Naive thymus-derived CD4-positive, alpha-beta T cell (primary cell): Measurements from ENCODE around the gene PTPN7. TPM values are rescaled to one million over a fixed set of nuclear protein-coding genes. Genes with fewer than 3 reads are reported as not detected.

Experiments used
- ATAC-seq: fragments of 150-1000 bp; cut with Tn5 transposase; 2 replicates; pipeline ENCODE4 v1.10.0; 2021; ENCODE audit warnings: mild to moderate bottlenecking, moderate library complexity
- CTCF ChIA-PET: fragments of 350-600 bp; sonication (Branson Sonifier 250); formaldehyde crosslinking; loops from one replicate; lab custom pipeline; 2021; ENCODE audit warnings: antibody characterized with exemption; lab: Charles Lee
- POLR2A ChIA-PET: fragments of 350-600 bp; sonication (Branson Sonifier 250); formaldehyde crosslinking; loops from one replicate; lab custom pipeline; 2021; ENCODE audit warnings: antibody characterized with exemption, inconsistent platforms; lab: Charles Lee
- DNase-seq, 9 donors: peaks; one replicate each; pipeline versions ENCODE4 v3.0.0 to v3.0.0-alpha.2; 2020 to 2022; ENCODE audit warnings: mixed read lengths in 1 of 9
- H3K27ac ChIP-seq: one replicate; pipeline ENCODE4 v1.7.0; 2013; ENCODE audit warnings: mild to moderate bottlenecking, low read depth, low read length, moderate library complexity
- H3K27me3 ChIP-seq, 2 donors: one replicate each; pipeline ENCODE4 v1.7.0; 2013; ENCODE audit warnings: low read length in 2 of 2, mild to moderate bottlenecking in 2 of 2, moderate library complexity in 2 of 2; ENCODE audit not compliant: control insufficient read depth in 2 of 2, insufficient read depth in 2 of 2
- H3K36me3 ChIP-seq, 3 experiments: 1 replicate in 2 of 3; 2 replicates in 1 of 3; pipeline ENCODE4 v1.7.0; 2013; ENCODE audit warnings: low read length in 3 of 3, mild to moderate bottlenecking in 3 of 3, moderate library complexity in 1 of 3; ENCODE audit not compliant: insufficient read depth in 3 of 3, control insufficient read depth in 2 of 3
- H3K4me1 ChIP-seq, 2 donors: one replicate each; pipeline ENCODE4 v1.7.0; 2013; ENCODE audit warnings: low read length in 2 of 2, mild to moderate bottlenecking in 2 of 2, moderate library complexity in 1 of 2; ENCODE audit not compliant: control insufficient read depth in 2 of 2, insufficient read depth in 2 of 2
- H3K4me3 ChIP-seq: 2 replicates; pipeline ENCODE4 v1.7.0; 2013; ENCODE audit warnings: mild to moderate bottlenecking, low read length
- H3K9me3 ChIP-seq, 3 experiments: 1 replicate in 2 of 3; 2 replicates in 1 of 3; pipeline ENCODE4 v1.7.0; 2013; ENCODE audit warnings: low read length in 3 of 3; ENCODE audit not compliant: control insufficient read depth in 2 of 3
- H3K27ac Mint-ChIP-seq, 9 donors: one replicate each; pipeline ENCODE4 v1.8.0; 2020 to 2022; ENCODE audit warnings: mixed read lengths in 9 of 9, mild to moderate bottlenecking in 8 of 9, moderate library complexity in 5 of 9, inconsistent platforms in 2 of 9
- H3K27me3 Mint-ChIP-seq, 5 donors: one replicate each; pipeline ENCODE4 v1.8.0; 2021 to 2022; ENCODE audit warnings: mixed read lengths in 5 of 5, mild to moderate bottlenecking in 1 of 5
- H3K36me3 Mint-ChIP-seq, 5 donors: one replicate each; pipeline ENCODE4 v1.8.0; 2020 to 2022; ENCODE audit warnings: mixed read lengths in 5 of 5, mild to moderate bottlenecking in 3 of 5, inconsistent platforms in 1 of 5
- H3K4me1 Mint-ChIP-seq, 7 donors: one replicate each; pipeline ENCODE4 v1.8.0; 2020 to 2022; ENCODE audit warnings: mixed read lengths in 7 of 7, mild to moderate bottlenecking in 3 of 7, inconsistent platforms in 1 of 7
- H3K4me3 Mint-ChIP-seq, 10 donors: one replicate each; pipeline ENCODE4 v1.8.0; 2020 to 2022; ENCODE audit warnings: mild to moderate bottlenecking in 10 of 10, mixed read lengths in 10 of 10, moderate library complexity in 6 of 10, inconsistent platforms in 2 of 10
- H3K9me3 Mint-ChIP-seq, 11 donors: one replicate each; pipeline ENCODE4 v1.8.0; 2020 to 2022; ENCODE audit warnings: mixed read lengths in 11 of 11, mild to moderate bottlenecking in 4 of 11, inconsistent platforms in 1 of 11, moderate library complexity in 1 of 11
- intact Hi-C, 2 donors: fragments of 100-400 bp; cut with micrococcal nuclease; formaldehyde crosslinking; loops; one replicate each; pipeline ENCODE4 v1.15.1; 2023
- polyA plus RNA-seq, 2 donors: library from polyadenylated mRNA; unstranded; fragments of 300-500 nt; fragmentation: Illumina TruSeq; gene quantifications; one replicate each; pipeline ENCODE4 v1.2.3, GENCODE V29; 2021
- total RNA-seq, 6 experiments: library from RNA in 5 of 6; stranded (reverse) in 5 of 6; gene quantifications; 1 replicate in 5 of 6; 2 replicates in 1 of 6; pipeline ENCODE4 v1.2.3 and lab custom pipeline; 2021 to 2026

The PTPN7 gene
- total and polyA plus RNA-seq, 7 experiments from 2014 or later: 40.4 to 258 (median 78.6) TPM

DNA sequence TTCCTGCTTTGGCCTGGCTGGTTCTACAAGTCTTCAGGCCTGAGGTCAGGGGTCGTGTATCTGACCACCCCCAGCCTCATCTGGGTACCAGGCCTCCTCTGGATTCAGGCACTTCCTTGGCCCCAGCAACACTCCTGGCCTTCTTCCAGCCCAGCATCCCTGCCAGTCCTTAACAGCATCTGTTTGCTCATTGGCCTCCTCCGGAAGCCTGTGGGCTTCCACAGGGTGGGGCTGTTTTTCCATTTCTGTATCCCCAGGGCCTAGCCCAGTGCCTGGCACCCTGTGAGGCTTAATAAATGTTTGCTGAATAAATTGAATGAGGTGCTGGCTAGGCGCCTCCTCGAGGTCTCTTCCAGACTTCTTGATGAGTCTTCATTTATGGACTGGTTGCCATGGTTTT, 59.2 kb downstream of the PTPN7 start:
- Mint-ChIP-seq H3K27me3 (peaks cover 0 to 7% (median 0%) of the 10 kb centered on the region in 5 donors), H3K4me1 (no peaks in the 10 kb centered on the region), H3K27ac (peak overlapping the region in 1 of 9 donors; percentile 4), H3K36me3 (no peaks in the 10 kb centered on the region), H3K9me3 (no peaks in the 10 kb centered on the region), H3K4me3 (peak overlapping the region in 1 of 10 donors; percentile 29)
- Histone ChIP-seq H3K4me3 (no peak overlapping the region), H3K36me3 (no peaks in the 10 kb centered on the region), H3K4me1 (no peaks in the 10 kb centered on the region), H3K9me3 (no peaks in the 10 kb centered on the region), H3K27me3 (no peaks in the 10 kb centered on the region), H3K27ac (no peak overlapping the region)
- no peak for ATAC-seq
- intact Hi-C loops: no loop called here
- ChIA-PET POLR2A (no interaction called here), CTCF (no interaction called here)
- no peak for DNase-seq

Other genes starting within 250 kb of the PTPN7 start
- gene LMOD1, start 214.1 kb downstream of the PTPN7 start, total RNA-seq: not detected
- gene LMOD1, start 214.1 kb downstream of the PTPN7 start, polyA plus RNA-seq: not detected
- 10 to 100 TPM; 27.1 to 58.4 (median 43.1) TPM for gene TIMM17A, start 205.1 kb downstream of the PTPN7 start, total RNA-seq
- 10 to 100 TPM; 20.6 to 25.5 TPM for gene TIMM17A, start 205.1 kb downstream of the PTPN7 start, polyA plus RNA-seq
- gene RNPEP, start 178.0 kb downstream of the PTPN7 start, total RNA-seq: 10 to 100 TPM; 19.4 to 43.4 (median 26.8) TPM
- 10 to 100 TPM; 23.1 to 30.2 TPM for gene RNPEP, start 178.0 kb downstream of the PTPN7 start, polyA plus RNA-seq
- 1 to 10 TPM in 3 of 5 experiments, under 1 TPM in 2; 0.19 to 2.8 (median 2.0) TPM for gene ELF3, start 150.0 kb downstream of the PTPN7 start, total RNA-seq
- under 1 TPM in 1 of 2 donors, not detected in 1; 0.29 TPM for gene ELF3, start 150.0 kb downstream of the PTPN7 start, polyA plus RNA-seq
- not detected for gene GPR37L1, start 37.7 kb downstream of the PTPN7 start, total RNA-seq
- under 1 TPM; 0.02 to 0.09 TPM for gene GPR37L1, start 37.7 kb downstream of the PTPN7 start, polyA plus RNA-seq
- gene ARL8A, start 15.9 kb downstream of the PTPN7 start, total RNA-seq: 10 to 100 TPM; 38.2 to 99.4 (median 54.3) TPM
- gene ARL8A, start 15.9 kb downstream of the PTPN7 start, polyA plus RNA-seq: 1 to 10 TPM; 5.5 to 6.3 TPM
- gene LGR6, start 33.2 kb upstream of the PTPN7 start, total RNA-seq: 1 to 10 TPM in 1 of 5 experiments, under 1 TPM in 3, not detected in 1; 0.16 to 5.8 (median 0.67) TPM
- under 1 TPM; 0.22 to 0.29 TPM for gene LGR6, start 33.2 kb upstream of the PTPN7 start, polyA plus RNA-seq
- 10 to 100 TPM in 1 of 5 experiments, 1 to 10 TPM in 3, under 1 TPM in 1; 0.82 to 51.1 (median 3.5) TPM for gene UBE2T, start 181.3 kb upstream of the PTPN7 start, total RNA-seq
- 10 to 100 TPM in 1 of 2 donors, 1 to 10 TPM in 1; 9.5 to 11.6 TPM for gene UBE2T, start 181.3 kb upstream of the PTPN7 start, polyA plus RNA-seq
- 10 to 100 TPM; 23.6 to 38.1 (median 31.0) TPM for gene PPP1R12B, start 188.1 kb upstream of the PTPN7 start, total RNA-seq
- gene PPP1R12B, start 188.1 kb upstream of the PTPN7 start, polyA plus RNA-seq: 1 to 10 TPM; 5.2 to 6.7 TPM